Tibial nerve (tissue), 4 donors: Measurements from ENCODE around the gene VWDE.

Source experiments
- EP300 ChIP-seq, 2 donors: sonication (generic); formaldehyde crosslinking; IDR thresholded peaks; one replicate each; pipeline ENCODE4 v1.6.1; 2017; ENCODE audit warnings: antibody characterized with exemption in 2 of 2, mild to moderate bottlenecking in 1 of 2
- POLR2A ChIP-seq, 2 donors: fragments of 450-650 bp; IDR thresholded peaks; one replicate each; pipeline ENCODE4 v1.6.1; 2017; ENCODE audit warnings: antibody characterized with exemption in 2 of 2, mild to moderate bottlenecking in 2 of 2, moderate library complexity in 2 of 2
- TF ChIP-seq, protein P1 (sequence below), 5 experiments: fragments of 200-600 bp in 3 of 5; fragments of 450-650 bp in 2 of 5; sonication (generic) in 3 of 5; IDR thresholded peaks; one replicate each; pipeline ENCODE4 v1.5.1; 2016 to 2019; ENCODE audit warnings: antibody characterized with exemption in 5 of 5, mild to moderate bottlenecking in 3 of 5, moderate library complexity in 2 of 5

DNA sequence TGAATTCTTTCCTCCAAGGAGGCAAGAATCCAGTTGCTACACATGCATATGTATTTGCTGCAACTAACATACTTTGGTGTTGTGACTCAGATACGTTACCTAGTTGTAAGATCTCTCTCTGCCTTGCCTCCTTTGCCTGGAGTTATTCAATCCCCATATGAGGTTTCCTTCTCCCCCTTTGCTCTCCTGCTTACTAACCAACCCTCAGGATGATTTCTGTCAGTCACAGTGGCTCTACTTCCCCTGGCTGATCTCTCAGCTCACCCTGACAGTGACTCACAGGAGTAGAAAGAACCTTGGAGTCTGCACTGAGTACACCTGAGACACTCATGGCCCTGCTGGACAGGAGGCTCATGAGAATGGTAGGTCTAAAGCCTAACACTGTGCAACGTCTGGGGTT is 100.6 kb downstream of the VWDE start:
- TF ChIP-seq, protein P1, sequence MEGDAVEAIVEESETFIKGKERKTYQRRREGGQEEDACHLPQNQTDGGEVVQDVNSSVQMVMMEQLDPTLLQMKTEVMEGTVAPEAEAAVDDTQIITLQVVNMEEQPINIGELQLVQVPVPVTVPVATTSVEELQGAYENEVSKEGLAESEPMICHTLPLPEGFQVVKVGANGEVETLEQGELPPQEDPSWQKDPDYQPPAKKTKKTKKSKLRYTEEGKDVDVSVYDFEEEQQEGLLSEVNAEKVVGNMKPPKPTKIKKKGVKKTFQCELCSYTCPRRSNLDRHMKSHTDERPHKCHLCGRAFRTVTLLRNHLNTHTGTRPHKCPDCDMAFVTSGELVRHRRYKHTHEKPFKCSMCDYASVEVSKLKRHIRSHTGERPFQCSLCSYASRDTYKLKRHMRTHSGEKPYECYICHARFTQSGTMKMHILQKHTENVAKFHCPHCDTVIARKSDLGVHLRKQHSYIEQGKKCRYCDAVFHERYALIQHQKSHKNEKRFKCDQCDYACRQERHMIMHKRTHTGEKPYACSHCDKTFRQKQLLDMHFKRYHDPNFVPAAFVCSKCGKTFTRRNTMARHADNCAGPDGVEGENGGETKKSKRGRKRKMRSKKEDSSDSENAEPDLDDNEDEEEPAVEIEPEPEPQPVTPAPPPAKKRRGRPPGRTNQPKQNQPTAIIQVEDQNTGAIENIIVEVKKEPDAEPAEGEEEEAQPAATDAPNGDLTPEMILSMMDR (IDR thresholded peaks at IDR 0.05) = no peak
- TF ChIP-seq EP300 (IDR thresholded peaks at IDR 0.05) = no peak
- TF ChIP-seq POLR2A (IDR thresholded peaks at IDR 0.05) = no peak
